ENCODE data around the gene OGA. TPM values are rescaled to one million over a fixed set of nuclear protein-coding genes. Genes with fewer than 3 reads are reported as not detected.
A peak's percentile ranks its signal among the peaks of the same experiment; 100 is the strongest.

Gene OGA
- total RNA-seq, 1 experiment from 2014 or later: 96.1 TPM

GRCh38 chr10:101830322-101831168 is 12.3 kb upstream of the OGA start:
- Mint-ChIP-seq H3K27me3 (ENCODE audit: insufficient read depth, unreplicated experiment) (no peaks in the 10 kb centered on the region), H3K36me3 (ENCODE audit: insufficient read depth, unreplicated experiment) (peaks cover 11% of the 10 kb centered on the region), H3K4me1 (ENCODE audit: insufficient read depth, unreplicated experiment) (peaks cover 25% of the 10 kb centered on the region), H3K4me3 (ENCODE audit: unreplicated experiment) (peak overlapping the region; percentile 80), H3K27ac (ENCODE audit: low read depth, unreplicated experiment) (peak overlapping the region; percentile 75), H3K9me3 (ENCODE audit: unreplicated experiment) (no peaks in the 10 kb centered on the region)
- DNase-seq (ENCODE audit: unreplicated experiment): peak; percentile 87
- intact Hi-C loops (cut with micrococcal nuclease): no loop called here
- TF ChIP-seq CTCF (IDR thresholded peaks at IDR 0.05; ENCODE audit: unreplicated experiment): no peak
- ChIA-PET CTCF (interaction anchor here (1.0 kb wide), 1 partner anchor 11 kb away, joined by 4 read pairs; no protein-coding TSS in a partner anchor), POLR2A (interaction anchor here (0.7 to 2.1 kb wide), 2 partner anchors 12 to 14 kb away, joined by 3 to 19 read pairs; partner anchors contain the start of gene OGA)
- BruUV-seq (replicated peaks): no TSS peak

- no peak for TF ChIP-seq CTCF (IDR thresholded peaks at IDR 0.05; ENCODE audit: unreplicated experiment)
- Mint-ChIP-seq H3K27ac (ENCODE audit: low read depth, unreplicated experiment) (peak overlapping the region; percentile 75), H3K36me3 (ENCODE audit: insufficient read depth, unreplicated experiment) (peaks cover 14% of the 10 kb centered on the region), H3K4me3 (ENCODE audit: unreplicated experiment) (peak overlapping the region; percentile 80), H3K4me1 (ENCODE audit: insufficient read depth, unreplicated experiment) (peaks cover 21% of the 10 kb centered on the region), H3K27me3 (ENCODE audit: insufficient read depth, unreplicated experiment) (no peaks in the 10 kb centered on the region), H3K9me3 (ENCODE audit: unreplicated experiment) (no peaks in the 10 kb centered on the region)
- no TSS peak for BruUV-seq (replicated peaks)
- POLR2A ChIA-PET: interaction anchor here (2.1 kb wide), 1 partner anchor 11 kb away, joined by 19 read pairs; the partner anchor contains the start of gene OGA
- CTCF ChIA-PET: interaction anchor here (1.0 kb wide), 2 partner anchors 10 to 12 kb away, joined by 4 read pairs; no protein-coding TSS in a partner anchor
- DNase-seq (ENCODE audit: unreplicated experiment): no peak
- intact Hi-C loops (cut with micrococcal nuclease): no loop called here
Measured at GRCh38 chr10:101829561-101830315, 11.5 kb upstream of the OGA start.

GRCh38 chr10:101828766-101829551 is 10.7 kb upstream of the OGA start:
- no peak overlapping the region for H3K4me3 Mint-ChIP-seq (ENCODE audit: unreplicated experiment)
- H3K36me3 Mint-ChIP-seq (ENCODE audit: insufficient read depth, unreplicated experiment): peaks cover 21% of the 10 kb centered on the region
- CTCF ChIA-PET: interaction anchor here (0.6 to 1.3 kb wide), 3 partner anchors 9 to 129 kb away, joined by 3 to 4 read pairs (median 3); no protein-coding TSS in a partner anchor
- no peak for DNase-seq (ENCODE audit: unreplicated experiment)
- H3K4me1 Mint-ChIP-seq (ENCODE audit: insufficient read depth, unreplicated experiment): peaks cover 19% of the 10 kb centered on the region
- H3K27ac Mint-ChIP-seq (ENCODE audit: low read depth, unreplicated experiment): no peak overlapping the region
- no TSS peak for BruUV-seq (replicated peaks)
- TF ChIP-seq CTCF (IDR thresholded peaks at IDR 0.05; ENCODE audit: unreplicated experiment): no peak
- intact Hi-C loops (cut with micrococcal nuclease): no loop called here
- no peaks in the 10 kb centered on the region for H3K9me3 Mint-ChIP-seq (ENCODE audit: unreplicated experiment)
- POLR2A ChIA-PET: interaction anchor here (1.2 to 3.0 kb wide), 2 partner anchors 10 to 12 kb away, joined by 4 to 19 read pairs; partner anchors contain the start of gene OGA
- no peaks in the 10 kb centered on the region for H3K27me3 Mint-ChIP-seq (ENCODE audit: insufficient read depth, unreplicated experiment)

Data from MCF 10A (cell line).